Measurements from ENCODE around the gene GNG12. TPM values are rescaled to one million over a fixed set of nuclear protein-coding genes. Genes with fewer than 3 reads are reported as not detected.

Gene GNG12
- total and polyA plus RNA-seq, 8 donors = 51.2 to 71.9 (median 57.1) TPM

DNA sequence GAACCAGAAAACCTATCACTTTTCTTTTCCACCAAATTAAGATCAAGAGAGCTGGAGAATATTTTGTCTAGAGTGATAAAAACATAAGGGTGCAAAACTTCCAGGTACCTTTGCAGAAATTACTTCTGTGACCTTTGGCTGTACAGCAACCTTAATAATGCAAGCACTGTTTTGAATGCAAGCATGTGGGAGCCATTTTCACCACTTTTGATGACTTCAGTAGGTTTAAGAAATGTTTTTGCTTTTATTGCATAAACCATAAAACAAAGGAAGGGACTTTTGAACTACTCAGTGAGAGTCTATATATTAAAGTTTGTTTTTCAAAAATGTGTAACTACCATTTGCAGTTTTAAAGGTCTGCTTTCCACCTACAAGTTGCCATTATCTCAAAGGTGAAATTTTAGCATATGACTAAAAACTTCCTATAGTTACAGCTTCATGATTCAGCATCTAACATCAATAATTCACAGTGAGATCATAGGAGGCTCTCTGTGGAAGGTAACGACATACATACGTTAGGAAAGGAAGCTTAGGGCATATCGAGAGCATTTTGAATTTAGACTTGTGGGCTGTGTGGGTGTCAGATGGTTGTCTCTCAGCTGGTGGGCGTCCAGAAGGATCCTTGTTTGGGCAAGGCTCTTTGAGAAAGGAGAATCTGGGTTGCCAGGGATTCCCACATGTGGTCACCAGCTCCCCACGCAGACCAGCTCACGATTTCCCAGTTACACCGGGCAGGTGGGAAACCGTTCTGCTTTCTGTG is 149.3 kb downstream of the GNG12 start:
- ATAC-seq (no peak), DNase-seq (no peak)
- peak overlapping the region; percentile 22 to 86 for H3K4me3 ChIP-seq
- peaks cover 0 to 20% of the 10 kb centered on the region in 2 donors for H3K36me3 ChIP-seq
- H3K27ac ChIP-seq = peak overlapping the region in 1 of 2 donors; percentile 97
- TF ChIP-seq, protein P1, sequence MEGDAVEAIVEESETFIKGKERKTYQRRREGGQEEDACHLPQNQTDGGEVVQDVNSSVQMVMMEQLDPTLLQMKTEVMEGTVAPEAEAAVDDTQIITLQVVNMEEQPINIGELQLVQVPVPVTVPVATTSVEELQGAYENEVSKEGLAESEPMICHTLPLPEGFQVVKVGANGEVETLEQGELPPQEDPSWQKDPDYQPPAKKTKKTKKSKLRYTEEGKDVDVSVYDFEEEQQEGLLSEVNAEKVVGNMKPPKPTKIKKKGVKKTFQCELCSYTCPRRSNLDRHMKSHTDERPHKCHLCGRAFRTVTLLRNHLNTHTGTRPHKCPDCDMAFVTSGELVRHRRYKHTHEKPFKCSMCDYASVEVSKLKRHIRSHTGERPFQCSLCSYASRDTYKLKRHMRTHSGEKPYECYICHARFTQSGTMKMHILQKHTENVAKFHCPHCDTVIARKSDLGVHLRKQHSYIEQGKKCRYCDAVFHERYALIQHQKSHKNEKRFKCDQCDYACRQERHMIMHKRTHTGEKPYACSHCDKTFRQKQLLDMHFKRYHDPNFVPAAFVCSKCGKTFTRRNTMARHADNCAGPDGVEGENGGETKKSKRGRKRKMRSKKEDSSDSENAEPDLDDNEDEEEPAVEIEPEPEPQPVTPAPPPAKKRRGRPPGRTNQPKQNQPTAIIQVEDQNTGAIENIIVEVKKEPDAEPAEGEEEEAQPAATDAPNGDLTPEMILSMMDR (IDR thresholded peaks at IDR 0.05) = no peak
- no peaks in the 10 kb centered on the region for H3K27me3 ChIP-seq
- no peaks in the 10 kb centered on the region for H3K9me3 ChIP-seq
- H3K4me1 ChIP-seq = peaks cover 12 to 50% of the 10 kb centered on the region in 2 donors
- intact Hi-C loops (cut with DNase I) = no loop called here

DNA sequence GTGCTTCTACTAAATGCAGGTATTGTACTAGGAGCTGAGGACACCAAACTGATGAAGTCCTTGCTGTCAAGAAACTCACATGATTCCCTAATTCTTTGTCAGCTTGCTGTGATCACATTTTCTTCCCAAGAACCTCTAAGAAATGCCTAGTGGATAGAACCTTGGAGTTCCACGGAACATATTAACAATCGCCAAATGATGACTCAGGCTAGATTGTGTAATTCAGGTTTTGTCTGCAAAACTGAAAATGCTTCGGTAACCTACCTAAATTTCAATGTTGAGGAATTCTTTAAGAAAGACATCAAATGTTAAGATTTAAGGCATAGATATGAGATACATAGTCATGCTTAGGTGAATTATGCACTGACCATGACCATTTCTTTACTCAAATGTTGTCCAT is 150.0 kb downstream of the GNG12 start:
- Histone ChIP-seq H3K4me3 (no peak overlapping the region), H3K27me3 (no peaks in the 10 kb centered on the region), H3K4me1 (peaks cover 12 to 43% of the 10 kb centered on the region in 2 donors), H3K36me3 (peaks cover 0 to 15% of the 10 kb centered on the region in 2 donors), H3K9me3 (no peaks in the 10 kb centered on the region), H3K27ac (no peak overlapping the region)
- intact Hi-C loops (cut with DNase I) = no loop called here
- TF ChIP-seq, protein P1 (IDR thresholded peaks at IDR 0.05) = no peak
- DNase-seq (no peak), ATAC-seq (no peak)

GRCh38 chr1:67682659-67683197 is 150.5 kb downstream of the GNG12 start:
- TF ChIP-seq, protein P1 (IDR thresholded peaks at IDR 0.05) = no peak
- Histone ChIP-seq H3K4me1 (peaks cover 12 to 38% of the 10 kb centered on the region in 2 donors), H3K27ac (no peak overlapping the region), H3K36me3 (peaks cover 0 to 9% of the 10 kb centered on the region in 2 donors), H3K4me3 (no peak overlapping the region), H3K27me3 (no peaks in the 10 kb centered on the region), H3K9me3 (no peaks in the 10 kb centered on the region)
- intact Hi-C loops (cut with DNase I) = no loop called here
- DNase-seq (no peak), ATAC-seq (no peak)

GRCh38 chr1:67680486-67680885 is 152.8 kb downstream of the GNG12 start:
- ATAC-seq = no peak
- Histone ChIP-seq H3K27ac (no peak overlapping the region), H3K36me3 (no peaks in the 10 kb centered on the region), H3K27me3 (no peaks in the 10 kb centered on the region), H3K4me1 (peaks cover 4 to 22% of the 10 kb centered on the region in 2 donors), H3K4me3 (no peak overlapping the region), H3K9me3 (no peaks in the 10 kb centered on the region)
- intact Hi-C loops (cut with DNase I) = no loop called here
- TF ChIP-seq, protein P1 (IDR thresholded peaks at IDR 0.05) = no peak
- no peak for DNase-seq

DNA sequence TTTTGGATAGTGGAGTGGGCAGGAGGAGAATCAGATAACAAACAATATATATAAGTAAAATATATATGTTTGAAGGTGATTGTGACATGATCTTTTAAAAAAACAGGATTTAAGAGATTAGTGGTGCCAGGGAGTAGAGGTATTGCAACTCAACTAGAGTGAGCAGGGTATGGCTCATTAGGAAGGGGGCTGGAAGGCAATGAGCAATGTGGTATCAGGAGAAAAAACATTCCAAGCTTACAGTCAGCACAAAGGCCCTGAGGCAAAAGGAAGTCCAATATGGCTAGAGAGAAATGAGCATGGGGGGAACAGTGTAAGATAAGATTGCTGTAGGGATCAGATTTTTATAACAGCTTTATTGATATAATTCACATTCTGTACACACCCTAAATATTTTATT is 153.6 kb downstream of the GNG12 start:
- ATAC-seq (no peak), DNase-seq (no peak)
- TF ChIP-seq, protein P1 (IDR thresholded peaks at IDR 0.05) = no peak
- H3K4me1 ChIP-seq = peaks cover 9 to 28% of the 10 kb centered on the region in 2 donors
- no peaks in the 10 kb centered on the region for H3K36me3 ChIP-seq
- H3K9me3 ChIP-seq = no peaks in the 10 kb centered on the region
- H3K27me3 ChIP-seq = no peaks in the 10 kb centered on the region
- H3K27ac ChIP-seq = no peak overlapping the region
- no peak overlapping the region for H3K4me3 ChIP-seq
- intact Hi-C loops (cut with DNase I) = loop anchor here in 1 of 2 donors (10.0 kb wide), 1 partner anchor 65 kb away; no protein-coding TSS in a partner anchor

All from left lung (tissue), 10 donors.